Lower lobe of right lung (tissue), 2 donors: ENCODE results near the gene ARL6IP4. TPM values are rescaled to one million over a fixed set of nuclear protein-coding genes. Genes with fewer than 3 reads are reported as not detected.

Source experiments
- ATAC-seq, 2 donors: fragments of 200-7000 bp; cut with Tn5 transposase; one replicate each; pipeline ENCODE4 v1.9.1; 2020 to 2022; ENCODE audit warnings: mild to moderate bottlenecking in 2 of 2, moderate library complexity in 2 of 2
- DNase-seq: peaks from one replicate; pipeline ENCODE4 v3.0.0-alpha.2; 2020
- H3K27ac ChIP-seq: fragments of 200-600 bp; one replicate; pipeline ENCODE4 v1.8.0; 2022
- H3K27me3 ChIP-seq: fragments of 200-600 bp; one replicate; pipeline ENCODE4 v1.8.0; 2022; ENCODE audit warnings: low read depth
- H3K36me3 ChIP-seq: fragments of 200-600 bp; one replicate; pipeline ENCODE4 v1.8.0; 2022; ENCODE audit warnings: mild to moderate bottlenecking
- H3K4me1 ChIP-seq: fragments of 200-600 bp; one replicate; pipeline ENCODE4 v1.8.0; 2022
- H3K4me3 ChIP-seq: fragments of 200-600 bp; one replicate; pipeline ENCODE4 v1.8.0; 2022; ENCODE audit warnings: mild to moderate bottlenecking
- H3K9me3 ChIP-seq: fragments of 200-600 bp; one replicate; pipeline ENCODE4 v1.8.0; 2022
- CTCF ChIP-seq: fragments of 200-600 bp; IDR thresholded peaks from one replicate; pipeline ENCODE4 v1.8.0; 2022; ENCODE audit warnings: antibody characterized with exemption, mild to moderate bottlenecking
- intact Hi-C: fragments of 100-400 bp; cut with DNase I; formaldehyde crosslinking; loops from one replicate; pipeline ENCODE4 v1.11.0; 2022
- total RNA-seq: library from RNA; stranded (reverse); fragmentation: NEBNext Ultra II Directional; extraction: Animal tissue kit (Norgen Biotek cat#: 25700); gene quantifications from one replicate; pipeline ENCODE4 v1.2.1, GENCODE V29; 2021
- donor health status: DM: no; HTN: yes; CAD: no; lungs with severe emphysema.

The ARL6IP4 gene
- total RNA-seq, 1 donor from 2014 or later = 139 TPM

GRCh38 chr12:122992386-122992785 lies 11.9 kb downstream of the ARL6IP4 start:
- no peak for TF ChIP-seq CTCF
- DNase-seq = no peak
- no peak overlapping the region for H3K27ac ChIP-seq
- H3K36me3 ChIP-seq = peaks cover 73% of the 10 kb centered on the region
- H3K4me3 ChIP-seq = no peak overlapping the region
- intact Hi-C loops = no loop called here
- H3K4me1 ChIP-seq = no peaks in the 10 kb centered on the region
- H3K27me3 ChIP-seq = no peaks in the 10 kb centered on the region
- ATAC-seq = no peak
- H3K9me3 ChIP-seq = no peaks in the 10 kb centered on the region

- DNase-seq = no peak
- TF ChIP-seq CTCF = no peak
- no peaks in the 10 kb centered on the region for H3K9me3 ChIP-seq
- no peaks in the 10 kb centered on the region for H3K4me1 ChIP-seq
- peaks cover 59% of the 10 kb centered on the region for H3K36me3 ChIP-seq
- H3K27ac ChIP-seq = no peak overlapping the region
- no peak overlapping the region for H3K4me3 ChIP-seq
- no peak for ATAC-seq
- intact Hi-C loops = no loop called here
- H3K27me3 ChIP-seq = no peaks in the 10 kb centered on the region
Measured at GRCh38 chr12:122994140-122994675, 13.7 kb downstream of the ARL6IP4 start.

- DNase-seq (no peak), ATAC-seq (no peak)
- Histone ChIP-seq H3K4me1 (no peaks in the 10 kb centered on the region), H3K27ac (no peak overlapping the region), H3K27me3 (no peaks in the 10 kb centered on the region), H3K36me3 (peaks cover 59% of the 10 kb centered on the region), H3K4me3 (no peak overlapping the region), H3K9me3 (no peaks in the 10 kb centered on the region)
- intact Hi-C loops = no loop called here
- no peak for TF ChIP-seq CTCF
Measured at GRCh38 chr12:122994781-122995502, 14.5 kb downstream of the ARL6IP4 start.

GRCh38 chr12:122995503-122996187 lies 15.2 kb downstream of the ARL6IP4 start:
- H3K27me3 ChIP-seq = no peaks in the 10 kb centered on the region
- no peak for ATAC-seq
- no peak for TF ChIP-seq CTCF
- H3K4me3 ChIP-seq = no peak overlapping the region
- H3K9me3 ChIP-seq = no peaks in the 10 kb centered on the region
- H3K27ac ChIP-seq = no peak overlapping the region
- no peak for DNase-seq
- H3K36me3 ChIP-seq = peaks cover 59% of the 10 kb centered on the region
- H3K4me1 ChIP-seq = no peaks in the 10 kb centered on the region
- intact Hi-C loops = no loop called here

- intact Hi-C loops = no loop called here
- Histone ChIP-seq H3K9me3 (no peaks in the 10 kb centered on the region), H3K27me3 (no peaks in the 10 kb centered on the region), H3K27ac (no peak overlapping the region), H3K36me3 (peaks cover 62% of the 10 kb centered on the region), H3K4me1 (no peaks in the 10 kb centered on the region), H3K4me3 (no peak overlapping the region)
- no peak for ATAC-seq
- TF ChIP-seq CTCF = no peak
- DNase-seq = no peak
Measured at GRCh38 chr12:122996188-122996601, 15.7 kb downstream of the ARL6IP4 start.
